Choroid plexus epithelial cell (primary cell): Measurements from ENCODE around the gene MYO10.

Experiments
- DNase-seq: peaks from one replicate; pipeline ENCODE4 v3.0.0-alpha.2; 2010; ENCODE audit warnings: low read depth
- H3K4me3 ChIP-seq: 2 replicates; pipeline ENCODE4 v1.5.1; 2011; ENCODE audit warnings: low read depth, mild to moderate bottlenecking, control low read depth, low read length, moderate library complexity
- TF ChIP-seq, protein P1 (sequence below): conservative IDR thresholded peaks from 2 replicates; pipeline ENCODE4 v1.5.1; 2011; ENCODE audit warnings: low read depth, mild to moderate bottlenecking, control low read depth, inconsistent platforms, low read length, moderate library complexity

Gene MYO10

GRCh38 chr5:16871746-16872339 lies 64.2 kb downstream of the MYO10 start:
- H3K4me3 ChIP-seq = no peak overlapping the region
- TF ChIP-seq, protein P1, sequence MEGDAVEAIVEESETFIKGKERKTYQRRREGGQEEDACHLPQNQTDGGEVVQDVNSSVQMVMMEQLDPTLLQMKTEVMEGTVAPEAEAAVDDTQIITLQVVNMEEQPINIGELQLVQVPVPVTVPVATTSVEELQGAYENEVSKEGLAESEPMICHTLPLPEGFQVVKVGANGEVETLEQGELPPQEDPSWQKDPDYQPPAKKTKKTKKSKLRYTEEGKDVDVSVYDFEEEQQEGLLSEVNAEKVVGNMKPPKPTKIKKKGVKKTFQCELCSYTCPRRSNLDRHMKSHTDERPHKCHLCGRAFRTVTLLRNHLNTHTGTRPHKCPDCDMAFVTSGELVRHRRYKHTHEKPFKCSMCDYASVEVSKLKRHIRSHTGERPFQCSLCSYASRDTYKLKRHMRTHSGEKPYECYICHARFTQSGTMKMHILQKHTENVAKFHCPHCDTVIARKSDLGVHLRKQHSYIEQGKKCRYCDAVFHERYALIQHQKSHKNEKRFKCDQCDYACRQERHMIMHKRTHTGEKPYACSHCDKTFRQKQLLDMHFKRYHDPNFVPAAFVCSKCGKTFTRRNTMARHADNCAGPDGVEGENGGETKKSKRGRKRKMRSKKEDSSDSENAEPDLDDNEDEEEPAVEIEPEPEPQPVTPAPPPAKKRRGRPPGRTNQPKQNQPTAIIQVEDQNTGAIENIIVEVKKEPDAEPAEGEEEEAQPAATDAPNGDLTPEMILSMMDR = no peak
- peak; percentile 58 for DNase-seq

GRCh38 chr5:16870878-16871277 lies 65.2 kb downstream of the MYO10 start:
- TF ChIP-seq, protein P1 = no peak
- no peak overlapping the region for H3K4me3 ChIP-seq
- no peak for DNase-seq

DNA sequence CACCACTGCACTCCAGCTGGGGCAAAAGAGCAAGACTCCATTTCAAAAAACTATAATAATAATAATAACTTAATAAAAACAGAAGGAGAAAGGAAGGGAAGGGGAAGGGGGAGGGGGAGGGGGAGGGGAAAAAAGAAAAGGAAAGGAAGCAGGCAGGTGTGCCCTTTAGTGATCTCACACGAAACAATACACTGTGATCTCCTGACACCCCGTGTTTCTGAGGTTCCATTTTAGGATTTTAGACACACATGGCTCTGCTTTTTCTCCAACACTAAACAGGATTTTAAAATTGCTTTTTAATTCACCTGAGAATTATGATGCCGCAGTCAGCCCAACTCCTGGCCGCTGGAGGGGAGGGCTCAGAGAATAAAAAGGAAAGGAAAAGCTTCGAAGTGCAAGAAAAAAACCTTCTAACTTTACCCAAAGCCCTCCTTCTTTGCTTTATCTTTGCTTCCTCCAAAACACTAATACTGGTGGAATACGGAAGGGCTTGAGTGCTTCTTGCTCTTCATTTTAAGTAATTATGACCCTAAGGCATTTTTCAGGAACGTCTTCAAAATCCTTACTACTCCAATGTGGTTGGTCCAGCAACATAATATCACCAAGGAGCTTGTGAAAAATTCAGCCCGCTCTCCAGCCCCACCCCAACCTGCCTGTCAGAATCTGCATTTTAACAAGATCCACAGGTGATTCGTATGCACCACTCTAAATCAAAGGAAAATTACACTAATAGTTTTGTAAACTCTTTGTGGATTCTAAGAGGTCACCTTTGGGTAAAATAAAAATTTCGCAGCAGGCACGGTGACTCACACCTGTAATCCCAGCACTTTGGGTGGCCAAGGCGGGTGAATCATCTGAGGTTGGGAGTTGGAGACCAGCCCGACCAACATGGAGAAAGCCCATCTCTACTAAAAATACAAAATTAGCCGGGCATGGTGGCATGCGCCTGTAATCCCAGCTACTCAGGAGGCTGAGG lies 66.0 kb downstream of the MYO10 start:
- TF ChIP-seq, protein P1 = no peak
- no peak overlapping the region for H3K4me3 ChIP-seq
- DNase-seq = no peak

DNA sequence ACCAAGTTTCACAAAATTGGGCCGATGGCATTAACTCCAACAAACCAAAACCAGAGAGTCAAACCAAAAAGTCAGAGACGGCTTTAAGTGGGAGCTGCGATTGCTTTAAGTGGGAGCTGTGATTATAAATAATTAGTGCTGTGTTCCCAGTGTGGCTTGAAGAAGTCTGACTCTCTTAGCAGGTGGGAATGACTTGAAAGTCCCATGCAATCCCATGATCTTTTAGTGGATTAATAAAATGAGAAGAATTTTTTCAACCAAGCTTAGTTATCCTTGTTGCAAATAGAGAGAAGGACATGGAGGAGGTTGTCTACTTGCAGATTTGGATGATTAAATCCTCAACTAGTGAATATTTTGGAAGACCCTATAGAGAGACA lies 68.5 kb downstream of the MYO10 start:
- H3K4me3 ChIP-seq = no peak overlapping the region
- TF ChIP-seq, protein P1 = no peak

GRCh38 chr5:16866795-16867576 lies 69.1 kb downstream of the MYO10 start:
- TF ChIP-seq, protein P1 = no peak

More for the DNA sequence above, 68.5 kb downstream of the MYO10 start:
- DNase-seq = no peak

DNA sequence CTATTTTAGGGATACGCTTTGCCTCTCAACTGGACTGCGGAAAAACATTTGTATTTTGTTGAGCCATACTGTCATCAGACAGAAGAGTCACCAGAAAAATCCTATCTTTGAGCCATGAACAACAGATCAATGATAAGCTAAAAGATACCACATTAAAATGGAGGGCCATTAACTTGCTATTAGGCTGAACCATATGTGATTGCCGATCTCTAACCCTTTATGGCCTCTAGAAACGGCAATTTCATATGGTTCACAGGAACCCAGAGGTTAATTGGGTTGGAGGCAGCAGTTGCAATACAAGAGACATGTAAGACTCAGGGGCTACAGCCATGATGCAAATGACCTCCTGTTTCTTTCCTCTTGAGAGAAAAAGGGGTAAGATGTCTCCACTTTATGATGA lies 69.8 kb downstream of the MYO10 start:
- H3K4me3 ChIP-seq = no peak overlapping the region

More at GRCh38 chr5:16866795-16867576, 69.1 kb downstream of the MYO10 start:
- peak; percentile 39 for DNase-seq
- H3K4me3 ChIP-seq = no peak overlapping the region

More for the DNA sequence above, 69.8 kb downstream of the MYO10 start:
- TF ChIP-seq, protein P1 = no peak
- no peak for DNase-seq
